SKM-1 (cell line): ENCODE results near the gene TWSG1.

Experiments
- DNase-seq: peaks from one replicate; lab custom pipeline; 2025; ENCODE audit not compliant: unreplicated experiment; lab: John Stamatoyannopoulos, UW

Gene TWSG1

GRCh38 chr18:9334329-9334972 lies at the start of gene TWSG1:
Gene TWSG1, plus strand, starts transcription at chr18:9334773. Its CDS starts 2,457 bp downstream, at chr18:9337230.
- DNase-seq: peak; percentile 78

- DNase-seq: no peak
These were observed 49.0 kb upstream of the TWSG1 start for GRCh38 chr18:9285604-9286003.

- DNase-seq: no peak
These were observed 47.5 kb upstream of the TWSG1 start for GRCh38 chr18:9287036-9287435.

GRCh38 chr18:9289698-9290097 lies 44.9 kb upstream of the TWSG1 start:
- DNase-seq: no peak

GRCh38 chr18:9290156-9290555 lies 44.4 kb upstream of the TWSG1 start:
- no peak for DNase-seq

- no peak for DNase-seq
These were observed 42.5 kb upstream of the TWSG1 start for GRCh38 chr18:9292047-9292446.

- DNase-seq: no peak
These were observed 40.6 kb upstream of the TWSG1 start for GRCh38 chr18:9293948-9294347.

- DNase-seq: no peak
These were observed 38.2 kb upstream of the TWSG1 start for GRCh38 chr18:9296233-9297006.

- DNase-seq: no peak
These were observed 37.6 kb upstream of the TWSG1 start for GRCh38 chr18:9297007-9297393.

- no peak for DNase-seq
These were observed 30.0 kb upstream of the TWSG1 start for GRCh38 chr18:9304388-9305070.

- DNase-seq: no peak
These were observed 15.2 kb upstream of the TWSG1 start for GRCh38 chr18:9319333-9319732.

GRCh38 chr18:9321017-9321452 lies 13.5 kb upstream of the TWSG1 start:
- no peak for DNase-seq

- DNase-seq: no peak
These were observed 12.8 kb upstream of the TWSG1 start for GRCh38 chr18:9321736-9322135.

GRCh38 chr18:9322744-9323143 lies 11.8 kb upstream of the TWSG1 start:
- DNase-seq: no peak

- no peak for DNase-seq
These were observed 10.7 kb upstream of the TWSG1 start for GRCh38 chr18:9323750-9324445.

- no peak for DNase-seq
These were observed 8.9 kb upstream of the TWSG1 start for GRCh38 chr18:9325716-9326115.

- no peak for DNase-seq
These were observed 5.8 kb upstream of the TWSG1 start for GRCh38 chr18:9328776-9329175.

GRCh38 chr18:9329471-9329870 lies 5.1 kb upstream of the TWSG1 start:
- no peak for DNase-seq

- no peak for DNase-seq
These were observed 4.2 kb upstream of the TWSG1 start for GRCh38 chr18:9330419-9330818.

GRCh38 chr18:9333441-9334328 lies 888 bp upstream of the TWSG1 start:
- DNase-seq: peak; percentile 55
